Activated T-cell treated with anti-CD3 and anti-CD28 coated beads, Interleukin-2, amount 50 U/mL, for 4 hours (primary cell): ENCODE results near the gene LGALS4. TPM values are rescaled to one million over a fixed set of nuclear protein-coding genes. Genes with fewer than 3 reads are reported as not detected.
A peak's percentile ranks its signal among the peaks of the same experiment; 100 is the strongest.
"Not testable (repeated sequence)": the region's sequence is repeated elsewhere in the genome, so short reads cannot be mapped to it uniquely, and the experiment has no call there.

Experiments used
- ATAC-seq, 2 donors: fragments of 200-7000 bp; cut with Tn5 transposase; one replicate each; pipeline ENCODE4 v1.10.0; 2021
- DNase-seq: peaks from one replicate; pipeline ENCODE4 v3.0.0-alpha.2; 2020
- H3K27me3 Mint-ChIP-seq: one replicate; pipeline ENCODE4 v1.8.0; 2021; ENCODE audit warnings: low read depth, mixed read lengths
- H3K36me3 Mint-ChIP-seq: one replicate; pipeline ENCODE4 v1.8.0; 2022; ENCODE audit warnings: mixed read lengths; ENCODE audit not compliant: insufficient read depth
- H3K4me1 Mint-ChIP-seq: one replicate; pipeline ENCODE4 v1.8.0; 2021; ENCODE audit warnings: low read depth, mixed read lengths
- H3K4me3 Mint-ChIP-seq: one replicate; pipeline ENCODE4 v1.8.0; 2021; ENCODE audit warnings: mild to moderate bottlenecking, moderate library complexity, mixed read lengths
- H3K9me3 Mint-ChIP-seq: one replicate; pipeline ENCODE4 v1.8.0; 2021; ENCODE audit warnings: mixed read lengths
- total RNA-seq, 3 donors: library from RNA; stranded (reverse); gene quantifications; one replicate each; pipeline ENCODE4 v1.2.1, GENCODE V29; 2021

LGALS4 gene, protein sequence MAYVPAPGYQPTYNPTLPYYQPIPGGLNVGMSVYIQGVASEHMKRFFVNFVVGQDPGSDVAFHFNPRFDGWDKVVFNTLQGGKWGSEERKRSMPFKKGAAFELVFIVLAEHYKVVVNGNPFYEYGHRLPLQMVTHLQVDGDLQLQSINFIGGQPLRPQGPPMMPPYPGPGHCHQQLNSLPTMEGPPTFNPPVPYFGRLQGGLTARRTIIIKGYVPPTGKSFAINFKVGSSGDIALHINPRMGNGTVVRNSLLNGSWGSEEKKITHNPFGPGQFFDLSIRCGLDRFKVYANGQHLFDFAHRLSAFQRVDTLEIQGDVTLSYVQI
- total RNA-seq: 1 to 10 TPM; 1.7 to 2.7 (median 2.2) TPM

GRCh38 chr19:38812841-38813320 is at the start of gene LGALS4:
Gene LGALS4, minus strand, starts transcription at chr19:38812945. Its CDS starts 59 bp downstream, at chr19:38812886.
- Mint-ChIP-seq H3K36me3 (peaks cover 12% of the 10 kb centered on the region), H3K9me3 (no peaks in the 10 kb centered on the region), H3K4me3 (no peak within 1 kb of the TSS), H3K4me1 (no peaks in the 10 kb centered on the region), H3K27me3 (no peaks in the 10 kb centered on the region)
- DNase-seq (no peak), ATAC-seq (no peak)

GRCh38 chr19:38861368-38861767 is 48.6 kb upstream of the LGALS4 start:
- H3K36me3 Mint-ChIP-seq: peaks cover 2% of the 10 kb centered on the region
- H3K9me3 Mint-ChIP-seq: no peaks in the 10 kb centered on the region
- no peaks in the 10 kb centered on the region for H3K27me3 Mint-ChIP-seq
- ATAC-seq: no peak
- DNase-seq: no peak
- no peak overlapping the region for H3K4me3 Mint-ChIP-seq
- H3K4me1 Mint-ChIP-seq: peaks cover 50% of the 10 kb centered on the region

DNA sequence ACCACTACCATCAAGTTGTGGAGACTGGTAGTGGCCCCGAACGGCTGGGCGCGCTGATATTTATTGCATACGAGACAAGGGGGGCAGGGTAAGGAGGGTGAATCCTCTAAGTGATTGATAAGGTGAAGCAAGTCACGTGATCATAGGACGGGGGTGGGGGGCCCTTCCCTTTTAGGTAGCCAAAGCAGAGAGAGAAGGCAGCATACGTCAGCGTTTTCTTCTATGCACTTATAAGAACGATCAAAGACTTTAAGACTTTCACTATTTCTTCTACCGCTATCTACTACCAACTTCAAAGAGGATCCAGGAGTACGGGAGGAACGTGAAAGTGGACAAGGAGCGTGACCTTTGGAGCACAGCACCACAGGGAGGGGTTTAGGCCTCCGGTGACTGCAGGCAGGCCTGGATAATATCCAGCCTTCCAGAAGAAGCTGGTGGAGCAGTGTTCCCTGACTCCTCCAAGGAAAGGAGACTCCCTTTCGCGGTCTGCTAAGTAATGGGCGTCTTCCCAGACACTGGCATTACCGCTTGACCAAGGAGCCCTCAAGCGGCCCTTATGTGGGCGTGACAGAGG is 47.0 kb upstream of the LGALS4 start:
- ATAC-seq, H3K27me3 Mint-ChIP-seq, H3K9me3 Mint-ChIP-seq, H3K4me3 Mint-ChIP-seq, DNase-seq, H3K36me3 Mint-ChIP-seq: not testable (repeated sequence)
- H3K4me1 Mint-ChIP-seq: peaks cover 36% of the 10 kb centered on the region

- Mint-ChIP-seq H3K36me3 (no peaks in the 10 kb centered on the region), H3K4me3 (no peak overlapping the region), H3K4me1 (peaks cover 34% of the 10 kb centered on the region), H3K27me3 (no peaks in the 10 kb centered on the region), H3K9me3 (no peaks in the 10 kb centered on the region)
- ATAC-seq (no peak), DNase-seq (no peak)
Measured at GRCh38 chr19:38856813-38857212, 44.1 kb upstream of the LGALS4 start.

- peaks cover 42% of the 10 kb centered on the region for H3K4me1 Mint-ChIP-seq
- not testable (repeated sequence) for H3K36me3 Mint-ChIP-seq, DNase-seq, H3K27me3 Mint-ChIP-seq, H3K4me3 Mint-ChIP-seq, H3K9me3 Mint-ChIP-seq, ATAC-seq
Measured at GRCh38 chr19:38855751-38856150, 43.0 kb upstream of the LGALS4 start.

DNA sequence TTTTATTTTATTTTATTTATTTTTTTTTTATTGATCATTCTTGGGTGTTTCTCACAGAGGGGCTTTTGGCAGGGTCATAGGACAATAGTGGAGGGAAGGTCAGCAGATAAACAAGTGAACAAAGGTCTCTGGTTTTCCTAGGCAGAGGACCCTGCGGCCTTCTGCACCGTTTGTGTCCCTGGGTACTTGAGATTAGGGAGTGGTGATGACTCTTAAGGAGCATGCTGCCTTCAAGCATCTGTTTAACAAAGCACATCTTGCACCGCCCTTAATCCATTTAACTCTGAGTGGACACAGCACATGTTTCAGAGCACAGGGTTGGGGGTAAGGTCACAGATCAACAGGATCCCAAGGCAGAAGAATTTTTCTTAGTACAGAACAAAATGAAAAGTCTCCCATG is 42.2 kb upstream of the LGALS4 start:
- not testable (repeated sequence) for H3K9me3 Mint-ChIP-seq, H3K27me3 Mint-ChIP-seq, H3K36me3 Mint-ChIP-seq, H3K4me3 Mint-ChIP-seq, ATAC-seq, DNase-seq
- H3K4me1 Mint-ChIP-seq: peaks cover 44% of the 10 kb centered on the region

DNA sequence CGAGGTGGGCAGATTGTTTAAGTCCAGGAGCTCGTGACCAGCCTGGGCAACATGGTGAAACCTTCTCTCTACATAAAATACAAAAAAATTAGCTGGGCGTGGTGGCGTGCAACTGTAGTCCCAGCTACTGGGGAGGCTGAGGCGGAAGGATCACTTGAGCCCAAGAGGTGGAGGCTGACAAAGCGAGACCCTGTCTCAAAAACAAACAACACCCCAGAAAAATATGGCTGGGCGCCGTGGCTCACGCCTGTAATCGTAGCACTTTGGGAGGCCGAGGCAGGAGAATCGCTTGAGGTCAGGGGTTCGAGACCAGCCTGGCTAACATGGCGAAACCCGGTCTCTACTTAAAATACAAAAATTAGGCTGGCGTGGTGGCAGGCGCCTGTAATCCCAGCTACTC is 40.5 kb upstream of the LGALS4 start:
- H3K9me3 Mint-ChIP-seq: no peaks in the 10 kb centered on the region
- H3K4me1 Mint-ChIP-seq: peaks cover 49% of the 10 kb centered on the region
- no peaks in the 10 kb centered on the region for H3K27me3 Mint-ChIP-seq
- peak overlapping the region; percentile 88 for H3K4me3 Mint-ChIP-seq
- peaks cover 9% of the 10 kb centered on the region for H3K36me3 Mint-ChIP-seq
- ATAC-seq: no peak
- DNase-seq: no peak

DNA sequence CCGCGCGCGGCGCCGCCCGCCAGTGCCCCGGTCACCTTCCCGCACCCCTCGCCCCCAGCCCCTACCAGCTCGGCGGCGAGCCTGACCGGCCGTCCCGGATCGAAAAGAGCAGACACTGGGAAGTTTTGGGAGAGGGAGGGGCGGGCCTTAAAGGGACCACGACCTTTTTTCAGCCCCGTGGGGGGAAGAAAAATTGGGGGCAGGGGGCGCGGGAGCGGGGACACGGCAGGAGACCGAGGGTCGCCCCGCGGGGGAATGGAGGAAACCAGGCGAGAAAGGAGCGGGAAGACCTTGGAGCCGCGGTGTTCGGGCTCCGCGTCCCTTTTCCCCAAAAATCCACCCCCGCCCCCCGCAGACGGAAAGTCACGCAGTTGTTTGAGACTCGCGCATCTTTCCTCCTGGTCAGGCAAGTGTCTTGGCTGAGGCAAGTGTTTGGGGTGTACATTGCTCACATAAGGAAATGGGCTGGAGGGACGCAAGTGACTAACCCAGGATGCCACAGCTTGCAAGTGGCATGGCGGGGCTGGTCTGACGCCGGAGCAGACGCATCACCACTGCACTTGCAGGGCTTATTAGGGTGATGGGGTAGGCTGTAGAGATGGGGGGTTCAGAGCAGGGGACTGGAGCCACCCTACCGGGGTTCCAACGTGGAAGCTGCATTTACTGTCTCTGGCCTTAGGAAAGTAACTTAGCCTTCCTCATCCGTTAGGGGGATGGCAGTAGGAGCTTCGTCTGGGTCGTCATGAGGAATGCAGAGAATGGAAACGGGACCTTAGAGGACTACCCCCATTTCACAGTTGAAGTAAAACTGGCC is 39.7 kb upstream of the LGALS4 start:
- Mint-ChIP-seq H3K9me3 (no peaks in the 10 kb centered on the region), H3K27me3 (no peaks in the 10 kb centered on the region), H3K4me3 (peak overlapping the region; percentile 88), H3K36me3 (peaks cover 16% of the 10 kb centered on the region), H3K4me1 (peaks cover 49% of the 10 kb centered on the region)
- DNase-seq: peak; percentile 52
- ATAC-seq: no peak

- ATAC-seq: peak; percentile 7 to 9
Measured at GRCh38 chr19:38851622-38852230, 39.0 kb upstream of the LGALS4 start.

GRCh38 chr19:38850976-38851621 is 38.4 kb upstream of the LGALS4 start:
- peaks cover 47% of the 10 kb centered on the region for H3K4me1 Mint-ChIP-seq
- H3K9me3 Mint-ChIP-seq: no peaks in the 10 kb centered on the region
- no peaks in the 10 kb centered on the region for H3K27me3 Mint-ChIP-seq
- H3K4me3 Mint-ChIP-seq: peak overlapping the region; percentile 97
- peaks cover 22% of the 10 kb centered on the region for H3K36me3 Mint-ChIP-seq
- DNase-seq: peak; percentile 38
- ATAC-seq: no peak

More at GRCh38 chr19:38851622-38852230, 39.0 kb upstream of the LGALS4 start:
- DNase-seq: peak; percentile 88
- peak overlapping the region; percentile 97 for H3K4me3 Mint-ChIP-seq
- H3K27me3 Mint-ChIP-seq: no peaks in the 10 kb centered on the region
- peaks cover 48% of the 10 kb centered on the region for H3K4me1 Mint-ChIP-seq
- no peaks in the 10 kb centered on the region for H3K9me3 Mint-ChIP-seq
- peaks cover 19% of the 10 kb centered on the region for H3K36me3 Mint-ChIP-seq

GRCh38 chr19:38850436-38850975 is 37.8 kb upstream of the LGALS4 start:
- no peaks in the 10 kb centered on the region for H3K9me3 Mint-ChIP-seq
- peak overlapping the region; percentile 97 for H3K4me3 Mint-ChIP-seq
- peaks cover 28% of the 10 kb centered on the region for H3K36me3 Mint-ChIP-seq
- peak; percentile 72 to 75 for ATAC-seq
- H3K4me1 Mint-ChIP-seq: peaks cover 53% of the 10 kb centered on the region
- DNase-seq: peak; percentile 98
- H3K27me3 Mint-ChIP-seq: no peaks in the 10 kb centered on the region

GRCh38 chr19:38849860-38850435 is 37.2 kb upstream of the LGALS4 start, which contains the start of gene HNRNPL:
Gene HNRNPL, minus strand, starts transcription at chr19:38849986. Its CDS starts 20 bp downstream, at chr19:38849966.
- peak; percentile 65 to 69 for ATAC-seq
- Mint-ChIP-seq H3K36me3 (peaks cover 31% of the 10 kb centered on the region), H3K4me3 (peak within 1 kb of the TSS; percentile 97), H3K9me3 (no peaks in the 10 kb centered on the region), H3K27me3 (no peaks in the 10 kb centered on the region), H3K4me1 (peaks cover 57% of the 10 kb centered on the region)
- peak; percentile 99 for DNase-seq
